IgD-negative memory B cell (primary cell): Measurements from ENCODE around the gene MIDN. TPM values are rescaled to one million over a fixed set of nuclear protein-coding genes. Genes with fewer than 3 reads are reported as not detected.
A peak's percentile ranks its signal among the peaks of the same experiment; 100 is the strongest.
"Not testable (repeated sequence)": the region's sequence is repeated elsewhere in the genome, so short reads cannot be mapped to it uniquely, and the experiment has no call there.

ENCODE experiments used
- H3K27ac Mint-ChIP-seq, 3 donors: one replicate each; pipeline ENCODE4 v1.8.0; 2020 to 2022; ENCODE audit warnings: mild to moderate bottlenecking in 3 of 3, mixed read lengths in 3 of 3, moderate library complexity in 1 of 3
- H3K27me3 Mint-ChIP-seq: one replicate; pipeline ENCODE4 v1.8.0; 2021; ENCODE audit warnings: mixed read lengths
- H3K36me3 Mint-ChIP-seq: one replicate; pipeline ENCODE4 v1.8.0; 2020; ENCODE audit warnings: mild to moderate bottlenecking, mixed read lengths
- H3K4me1 Mint-ChIP-seq, 3 donors: one replicate each; pipeline ENCODE4 v1.8.0; 2020 to 2022; ENCODE audit warnings: mixed read lengths in 3 of 3, mild to moderate bottlenecking in 1 of 3
- H3K4me3 Mint-ChIP-seq, 4 donors: one replicate each; pipeline ENCODE4 v1.8.0; 2020 to 2022; ENCODE audit warnings: mild to moderate bottlenecking in 4 of 4, mixed read lengths in 4 of 4, moderate library complexity in 3 of 4
- H3K9me3 Mint-ChIP-seq, 3 donors: one replicate each; pipeline ENCODE4 v1.8.0; 2020 to 2021; ENCODE audit warnings: mixed read lengths in 3 of 3, mild to moderate bottlenecking in 1 of 3
- polyA plus RNA-seq: library from polyadenylated mRNA; unstranded; fragments of 300-500 nt; fragmentation: Illumina TruSeq; gene quantifications from one replicate; pipeline ENCODE4 v1.2.3, GENCODE V29; 2021

Gene MIDN
- polyA plus RNA-seq, 1 donor from 2014 or later: 4.8 TPM

DNA sequence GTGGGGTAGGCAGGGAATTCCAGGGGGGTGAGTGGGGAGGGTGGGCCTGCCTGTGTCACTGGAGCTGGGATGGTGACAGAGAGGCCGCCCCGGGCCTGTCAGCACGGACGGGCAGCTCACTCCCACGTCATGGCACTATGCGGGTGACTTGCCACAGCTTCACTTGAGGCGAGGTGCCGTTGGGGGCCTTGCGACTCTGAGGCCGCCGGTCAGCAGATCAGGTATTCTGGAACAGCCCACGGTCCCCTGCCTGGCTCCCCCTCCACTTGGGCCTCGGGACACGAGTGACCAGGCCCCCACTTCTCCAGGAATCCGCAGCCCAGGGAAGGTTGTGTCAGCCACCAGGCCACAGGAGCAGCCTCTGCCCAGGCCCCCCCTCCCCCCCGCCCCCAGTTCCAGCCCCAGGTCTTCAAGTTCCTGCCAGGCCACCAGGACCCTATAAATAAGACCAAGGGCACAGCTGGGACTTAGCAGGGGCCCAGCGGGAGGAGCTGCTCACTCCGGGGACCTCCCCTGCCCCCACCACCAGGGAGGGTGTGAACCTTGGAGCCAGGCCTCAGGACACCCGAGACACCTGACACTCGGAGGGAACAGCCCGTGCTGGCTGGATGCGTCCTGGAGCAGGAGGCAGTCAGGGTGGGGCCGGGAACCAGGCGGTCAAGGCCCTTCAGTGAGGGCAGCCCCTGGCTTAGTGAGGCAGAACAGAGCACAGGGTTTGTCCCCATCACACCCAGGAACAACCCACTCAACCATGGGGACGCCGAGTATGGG, 2.7 kb upstream of the MIDN start:
- Mint-ChIP-seq H3K4me3 (peak overlapping the region in 1 of 4 donors; percentile 76), H3K27me3 (peaks cover 2% of the 10 kb centered on the region), H3K27ac (peak overlapping the region in 1 of 3 donors; percentile 89), H3K4me1 (peaks cover 8 to 17% (median 14%) of the 10 kb centered on the region in 3 donors), H3K36me3 (peaks cover 2% of the 10 kb centered on the region), H3K9me3 (no peaks in the 10 kb centered on the region)

DNA sequence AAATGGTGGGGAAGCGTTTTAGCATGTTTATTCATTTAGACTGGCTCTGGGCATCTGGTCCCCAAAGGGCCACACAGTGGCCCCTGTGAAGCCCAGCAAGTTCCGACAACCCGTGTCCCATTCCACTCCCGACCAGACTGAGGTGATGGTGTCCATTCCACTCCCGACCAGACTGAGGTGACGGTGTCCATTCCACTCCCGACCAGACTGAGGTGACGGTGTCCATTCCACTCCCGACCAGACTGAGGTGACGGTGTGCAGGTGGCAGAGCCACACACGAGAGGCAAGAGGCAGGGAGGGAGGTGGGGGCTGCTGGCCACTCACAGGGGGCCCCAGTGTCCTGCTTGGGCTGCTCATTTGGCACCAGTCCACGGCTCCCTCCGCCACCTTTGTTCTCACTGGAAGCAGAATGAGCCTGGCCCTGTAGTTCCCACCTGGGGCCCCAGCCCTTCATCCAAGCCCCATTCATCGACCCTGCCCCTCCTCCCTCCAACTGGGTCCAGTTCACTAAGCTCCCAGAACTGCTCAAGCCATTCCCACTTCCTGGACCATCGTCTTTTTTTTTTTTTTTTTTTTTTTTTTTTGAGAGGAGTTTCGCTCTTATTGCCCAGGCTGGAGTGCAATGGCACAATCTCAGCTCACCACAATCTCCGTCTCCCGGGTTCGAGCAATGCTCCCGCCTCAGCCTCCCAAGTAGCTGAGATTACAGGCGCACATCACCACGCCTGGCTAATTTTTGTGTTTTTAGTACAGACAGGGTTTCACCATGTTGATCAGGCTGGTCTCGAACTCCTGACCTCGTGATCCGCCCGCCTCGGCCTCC, 1.9 kb upstream of the MIDN start:
- H3K27ac Mint-ChIP-seq: peak overlapping the region in 2 of 3 donors; percentile 71 to 89
- H3K36me3 Mint-ChIP-seq, H3K9me3 Mint-ChIP-seq, H3K27me3 Mint-ChIP-seq: not testable (repeated sequence)
- H3K4me1 Mint-ChIP-seq: peaks cover 6 to 15% (median 12%) of the 10 kb centered on the region in 3 donors
- peak overlapping the region in 3 of 4 donors; percentile 17 to 76 (median 71) for H3K4me3 Mint-ChIP-seq

DNA sequence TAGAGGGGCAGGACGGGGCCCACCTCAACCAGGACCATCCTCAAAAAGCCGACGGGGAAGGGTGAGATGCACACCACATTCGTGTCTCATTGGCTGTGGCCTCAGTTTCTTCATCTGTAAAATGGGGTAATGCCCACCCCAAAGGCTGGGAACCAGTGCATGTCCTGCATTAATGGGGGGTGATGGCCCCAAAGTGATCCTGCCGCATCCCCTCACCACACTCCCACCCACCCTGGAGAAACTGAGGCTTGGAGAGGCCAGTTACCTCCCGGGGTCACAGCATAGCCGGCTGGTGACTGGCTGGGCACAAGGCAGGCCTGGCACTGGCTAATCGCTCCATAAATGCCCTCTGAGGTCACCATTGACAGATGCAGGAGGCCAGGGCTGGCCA, 640 bp upstream of the MIDN start:
- Mint-ChIP-seq H3K27me3 (no peaks in the 10 kb centered on the region), H3K36me3 (no peaks in the 10 kb centered on the region), H3K9me3 (no peaks in the 10 kb centered on the region), H3K4me3 (peak overlapping the region in 3 of 4 donors; percentile 30 to 88 (median 83)), H3K4me1 (peaks cover 4 to 13% (median 9%) of the 10 kb centered on the region in 3 donors), H3K27ac (peak overlapping the region in 2 of 3 donors; percentile 63 to 100)

DNA sequence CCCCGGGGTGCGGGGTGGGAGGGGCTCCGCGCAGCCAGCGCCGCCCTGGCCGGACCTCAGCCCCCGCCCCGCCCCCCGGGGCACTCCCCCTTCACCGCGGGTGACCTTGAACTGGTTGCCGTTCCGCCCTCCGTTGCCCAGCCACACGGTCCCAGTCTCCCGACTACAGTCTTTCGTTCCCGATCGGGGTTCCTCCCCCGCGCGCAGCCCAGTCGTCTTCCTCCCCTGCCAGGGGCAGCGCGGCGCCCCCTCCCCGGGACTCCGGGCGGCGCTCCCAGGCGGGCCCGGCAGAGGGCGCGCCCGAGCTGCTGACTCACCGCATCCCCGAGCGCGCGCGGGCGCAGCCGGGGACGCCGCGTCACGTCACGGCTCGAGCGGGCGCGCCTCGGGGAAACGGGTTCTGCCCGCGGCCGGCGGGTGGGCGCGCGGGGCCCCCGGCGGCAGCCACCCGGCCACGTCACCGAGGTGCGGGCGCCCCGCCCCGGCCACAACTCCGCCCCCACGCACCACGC, 459 bp downstream of the MIDN start:
- peak overlapping the region; percentile 57 to 100 (median 78) for H3K27ac Mint-ChIP-seq
- peak overlapping the region; percentile 80 to 88 (median 85) for H3K4me3 Mint-ChIP-seq
- H3K36me3 Mint-ChIP-seq: no peaks in the 10 kb centered on the region
- H3K9me3 Mint-ChIP-seq: no peaks in the 10 kb centered on the region
- no peaks in the 10 kb centered on the region for H3K27me3 Mint-ChIP-seq
- H3K4me1 Mint-ChIP-seq: peaks cover 4 to 10% (median 9%) of the 10 kb centered on the region in 3 donors

DNA sequence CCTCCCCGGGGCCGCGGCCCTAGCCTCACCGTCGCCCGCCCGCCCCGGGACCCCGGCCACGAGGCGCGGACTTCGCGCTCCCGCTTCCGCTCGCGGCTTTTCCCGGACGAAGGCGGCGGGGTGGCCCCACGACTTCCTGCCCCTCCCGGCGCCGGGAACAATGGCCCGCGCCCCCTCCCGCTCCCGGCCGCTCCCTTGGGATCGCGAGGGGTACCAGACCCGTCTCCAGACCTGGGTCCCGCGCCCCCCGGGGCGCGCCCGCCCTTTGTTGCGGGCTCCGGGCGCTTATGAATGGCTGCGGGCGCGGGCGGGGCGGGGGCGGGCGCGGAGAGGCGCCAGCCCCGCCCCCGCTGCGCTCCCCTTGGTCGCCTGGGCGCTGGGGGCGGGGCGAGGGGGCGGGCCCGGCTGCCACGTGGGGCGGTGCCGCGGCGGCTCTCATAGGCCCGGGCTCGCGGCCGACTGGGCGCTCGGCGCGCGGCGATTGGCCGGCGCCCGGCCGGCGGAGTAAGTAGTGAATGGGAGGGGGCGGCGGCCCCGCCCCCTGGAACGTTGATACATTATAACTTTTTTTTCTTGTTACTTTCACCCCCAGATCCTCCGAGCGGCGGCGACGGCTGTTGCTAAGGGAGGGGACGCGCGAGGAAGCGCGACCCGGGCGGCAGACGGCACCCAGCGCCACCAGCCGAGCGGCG, 1.1 kb downstream of the MIDN start:
- Mint-ChIP-seq H3K36me3 (no peaks in the 10 kb centered on the region), H3K27ac (peak overlapping the region; percentile 94 to 100 (median 94)), H3K27me3 (no peaks in the 10 kb centered on the region), H3K4me1 (peaks cover 4 to 10% (median 8%) of the 10 kb centered on the region in 3 donors), H3K4me3 (peak overlapping the region; percentile 85 to 99 (median 94)), H3K9me3 (no peaks in the 10 kb centered on the region)

DNA sequence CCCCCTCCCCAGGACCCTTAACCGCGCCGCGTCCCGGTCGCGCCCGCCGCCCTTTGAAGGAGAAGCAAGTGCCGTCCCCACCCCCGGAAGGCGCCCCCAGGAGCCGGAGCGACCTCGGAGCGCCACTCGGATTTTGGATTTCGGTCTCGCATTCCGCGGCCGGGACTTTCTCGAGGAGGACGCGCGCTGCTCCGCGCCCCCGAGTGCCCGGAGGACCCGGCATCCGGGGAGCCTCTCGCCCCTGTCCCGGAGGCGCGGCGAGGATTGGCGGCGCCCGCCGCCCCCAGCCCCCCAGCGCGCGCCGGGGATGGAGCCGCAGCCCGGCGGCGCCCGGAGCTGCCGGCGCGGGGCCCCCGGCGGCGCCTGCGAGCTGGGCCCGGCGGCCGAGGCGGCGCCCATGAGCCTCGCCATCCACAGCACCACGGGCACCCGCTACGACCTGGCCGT, 1.6 kb downstream of the MIDN start:
- no peaks in the 10 kb centered on the region for H3K9me3 Mint-ChIP-seq
- H3K36me3 Mint-ChIP-seq: peaks cover 1% of the 10 kb centered on the region
- H3K27me3 Mint-ChIP-seq: no peaks in the 10 kb centered on the region
- peak overlapping the region; percentile 85 to 99 (median 94) for H3K4me3 Mint-ChIP-seq
- H3K27ac Mint-ChIP-seq: peak overlapping the region; percentile 94 to 100 (median 94)
- peaks cover 5 to 8% (median 5%) of the 10 kb centered on the region in 3 donors for H3K4me1 Mint-ChIP-seq

DNA sequence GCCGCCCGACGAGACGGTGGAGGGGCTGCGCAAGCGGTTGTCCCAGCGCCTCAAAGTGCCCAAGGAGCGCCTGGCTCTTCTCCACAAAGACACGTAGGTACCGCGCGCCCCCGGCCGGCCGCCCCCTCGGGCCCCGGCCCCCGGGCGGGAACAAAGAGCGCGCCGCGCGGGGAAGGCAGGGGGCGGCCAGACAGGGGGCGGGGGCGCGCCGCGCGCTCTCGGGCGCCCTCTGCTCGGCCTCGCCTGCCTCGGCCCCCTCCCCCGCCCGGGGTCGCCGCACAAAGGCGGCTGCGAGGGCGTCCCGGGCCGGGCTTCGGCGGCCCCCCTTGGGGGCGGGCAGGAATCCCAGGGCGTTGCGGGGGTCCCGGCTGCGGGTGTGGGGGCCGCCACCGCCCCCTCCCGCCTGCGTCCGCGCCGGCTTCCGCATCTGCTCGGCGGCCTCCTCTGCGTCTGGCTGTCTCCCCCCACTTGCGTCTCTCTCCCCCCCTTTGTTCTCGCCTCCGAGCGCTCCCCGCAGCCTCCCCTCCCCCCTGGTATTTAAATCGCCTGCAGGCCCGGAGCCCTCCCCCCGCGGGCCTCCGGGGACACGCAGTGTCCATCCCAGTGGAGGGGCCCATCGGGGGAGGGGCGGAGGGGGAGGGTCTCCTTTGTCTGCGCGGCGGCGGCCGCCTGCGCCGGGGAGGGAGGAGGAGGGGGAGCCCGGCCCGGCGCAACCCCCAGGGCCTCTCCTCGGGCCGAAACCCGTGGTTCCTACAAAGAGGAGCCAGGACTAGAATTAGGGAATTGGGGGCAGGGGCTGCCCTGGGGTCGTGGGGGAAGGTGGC, 2.3 kb downstream of the MIDN start:
- peaks cover 1% of the 10 kb centered on the region for H3K36me3 Mint-ChIP-seq
- H3K27ac Mint-ChIP-seq: peak overlapping the region in 2 of 3 donors; percentile 96 to 99
- H3K9me3 Mint-ChIP-seq: no peaks in the 10 kb centered on the region
- H3K4me1 Mint-ChIP-seq: peaks cover 5 to 8% (median 5%) of the 10 kb centered on the region in 3 donors
- no peaks in the 10 kb centered on the region for H3K27me3 Mint-ChIP-seq
- H3K4me3 Mint-ChIP-seq: peak overlapping the region; percentile 86 to 96 (median 94)

DNA sequence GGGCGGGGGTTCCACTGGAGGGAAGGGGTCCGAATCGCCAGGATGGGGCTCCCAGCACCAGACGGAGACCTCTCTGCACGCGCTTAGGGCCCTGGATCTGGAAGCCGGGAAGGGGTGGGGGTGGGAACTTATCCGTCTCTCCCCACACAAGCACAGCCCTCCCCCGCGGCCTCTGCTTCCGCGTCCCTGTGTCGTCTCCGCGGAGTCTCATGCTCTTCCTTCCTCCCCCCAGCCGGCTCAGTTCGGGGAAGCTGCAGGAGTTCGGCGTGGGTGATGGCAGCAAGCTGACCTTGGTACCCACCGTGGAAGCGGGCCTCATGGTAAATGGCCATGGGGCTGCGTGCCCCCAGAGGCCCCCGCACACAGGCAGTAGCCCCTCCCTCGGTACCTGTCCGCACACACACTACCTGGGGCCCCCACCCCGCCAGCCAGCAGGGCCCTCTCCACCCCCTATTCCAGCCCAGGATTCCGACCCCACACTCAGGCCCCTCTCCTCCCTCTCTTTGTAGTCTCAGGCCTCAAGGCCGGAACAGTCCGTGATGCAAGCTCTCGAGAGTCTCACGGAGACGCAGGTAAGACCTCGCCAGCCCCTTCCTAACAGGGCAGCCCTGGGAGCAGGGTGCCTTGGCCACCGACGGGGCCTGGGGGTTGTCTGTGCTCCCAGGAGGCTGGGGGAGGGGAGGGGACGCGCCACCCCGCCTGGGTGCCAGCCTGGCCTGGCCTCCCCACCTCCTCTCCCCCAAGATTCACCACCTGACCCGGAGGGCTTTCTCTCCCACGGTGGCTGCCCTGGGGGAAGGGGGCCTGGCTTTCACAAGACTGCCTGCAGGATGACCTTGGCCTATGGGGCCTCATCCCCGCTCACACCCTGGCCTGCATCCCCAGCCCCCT, 3.2 kb downstream of the MIDN start:
- Mint-ChIP-seq H3K4me3 (peak overlapping the region; percentile 86 to 96 (median 94)), H3K27ac (peak overlapping the region; percentile 92 to 99 (median 96)), H3K27me3 (no peaks in the 10 kb centered on the region), H3K4me1 (peaks cover 3 to 5% (median 4%) of the 10 kb centered on the region in 3 donors), H3K9me3 (no peaks in the 10 kb centered on the region), H3K36me3 (peaks cover 1% of the 10 kb centered on the region)

DNA sequence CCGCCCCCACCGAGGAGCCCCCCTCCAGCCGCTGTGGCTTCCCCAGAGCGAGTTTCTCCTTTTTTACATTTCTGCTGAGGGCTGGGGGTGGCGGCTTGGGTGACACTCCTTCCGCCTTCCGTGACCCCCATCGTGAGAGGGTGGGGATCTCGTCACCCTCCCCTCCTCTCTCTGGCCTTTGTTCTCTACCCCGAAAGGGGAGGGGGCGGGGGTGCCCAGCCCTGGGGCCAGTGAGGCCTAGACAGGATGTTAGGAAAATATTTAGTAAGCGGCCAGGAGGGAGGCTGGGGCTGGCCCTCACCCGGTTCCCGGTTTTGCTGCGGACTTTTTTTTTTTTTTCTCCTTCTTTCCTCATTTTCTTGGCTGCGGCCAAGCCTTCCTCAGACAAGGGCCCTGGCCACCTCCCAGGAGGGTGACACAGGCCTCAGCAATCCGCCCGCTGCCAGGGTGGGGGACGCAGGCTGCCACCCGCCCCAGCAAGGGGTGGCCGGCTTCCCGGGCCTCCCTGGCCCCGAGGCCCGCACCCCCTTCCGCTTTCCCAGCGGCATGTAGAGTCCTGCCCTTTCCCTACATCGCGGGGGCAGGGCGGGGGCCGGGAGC, 3.9 kb downstream of the MIDN start:
- H3K27me3 Mint-ChIP-seq: no peaks in the 10 kb centered on the region
- H3K36me3 Mint-ChIP-seq: peaks cover 1% of the 10 kb centered on the region
- peaks cover 4 to 5% (median 4%) of the 10 kb centered on the region in 3 donors for H3K4me1 Mint-ChIP-seq
- H3K27ac Mint-ChIP-seq: peak overlapping the region; percentile 78 to 99 (median 96)
- H3K4me3 Mint-ChIP-seq: peak overlapping the region; percentile 86 to 96 (median 94)
- H3K9me3 Mint-ChIP-seq: no peaks in the 10 kb centered on the region

DNA sequence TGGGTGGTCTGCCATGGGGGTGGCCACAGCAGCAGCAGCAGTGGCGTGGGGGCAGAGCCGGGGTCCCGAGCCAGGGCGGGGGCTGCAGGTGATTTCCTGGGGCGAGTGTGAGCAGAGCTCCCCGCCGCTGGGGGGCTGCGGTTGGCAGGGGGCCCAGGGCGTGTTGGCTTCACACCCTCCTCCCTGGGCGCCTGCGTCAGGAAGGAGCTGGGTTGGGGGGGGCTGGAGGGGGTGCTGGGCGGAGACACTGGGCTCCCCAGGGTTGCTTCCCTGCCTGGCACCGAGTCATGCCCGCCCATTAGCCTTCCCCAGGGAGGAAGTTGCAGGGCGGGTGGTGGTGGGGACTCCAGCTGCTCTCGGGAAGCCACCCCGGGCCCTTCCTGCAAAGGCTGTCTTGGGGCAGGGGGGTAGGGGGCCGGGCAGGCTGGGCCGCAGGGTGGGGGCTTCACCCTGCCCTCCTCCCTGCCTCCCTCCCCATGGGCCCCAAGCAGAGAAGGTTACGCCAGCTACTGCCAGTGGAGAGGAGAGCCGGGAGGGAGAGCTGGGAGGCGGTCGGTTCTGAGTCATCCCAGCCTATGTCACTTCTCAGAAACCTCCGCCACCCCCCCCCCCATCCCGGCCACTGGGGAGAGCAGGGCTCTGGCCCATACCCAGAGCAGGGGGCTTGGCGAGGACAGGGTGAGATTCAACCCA, 4.6 kb downstream of the MIDN start:
- Mint-ChIP-seq H3K36me3 (peaks cover 4% of the 10 kb centered on the region), H3K27ac (peak overlapping the region in 2 of 3 donors; percentile 96 to 99), H3K27me3 (no peaks in the 10 kb centered on the region), H3K4me3 (peak overlapping the region; percentile 65 to 94 (median 79)), H3K9me3 (no peaks in the 10 kb centered on the region), H3K4me1 (peaks cover 9 to 11% (median 9%) of the 10 kb centered on the region in 3 donors)

DNA sequence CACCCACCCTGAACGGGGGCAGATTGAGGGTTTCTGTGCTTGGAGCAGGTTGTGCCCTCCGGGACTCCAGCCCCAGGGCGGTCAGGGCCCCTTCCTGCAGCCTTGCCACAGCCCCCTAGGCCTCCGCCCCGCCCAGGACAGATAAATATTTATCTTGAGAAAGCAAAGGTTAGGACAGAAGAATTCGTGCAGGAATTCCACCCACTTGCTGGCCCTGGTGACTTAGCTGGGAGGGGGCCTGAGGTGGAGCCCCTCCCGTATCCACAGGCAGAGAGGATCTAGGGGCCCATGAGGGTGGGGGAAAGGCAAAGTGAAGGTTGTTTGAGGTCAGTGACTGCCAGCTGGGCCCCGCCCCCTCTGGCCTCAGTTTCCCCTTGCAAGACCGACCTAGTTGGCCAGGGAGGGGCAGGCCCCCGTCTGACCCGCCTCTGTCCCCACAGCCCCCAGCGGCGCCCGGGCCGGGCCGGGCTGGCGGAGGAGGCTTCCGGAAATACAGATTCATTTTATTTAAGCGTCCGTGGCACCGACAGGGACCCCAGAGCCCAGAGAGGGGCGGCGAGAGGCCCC, 5.2 kb downstream of the MIDN start:
- Mint-ChIP-seq H3K4me1 (peaks cover 10 to 18% (median 14%) of the 10 kb centered on the region in 3 donors), H3K36me3 (peaks cover 4% of the 10 kb centered on the region), H3K4me3 (peak overlapping the region; percentile 67 to 94 (median 84)), H3K27me3 (no peaks in the 10 kb centered on the region), H3K9me3 (no peaks in the 10 kb centered on the region), H3K27ac (peak overlapping the region in 2 of 3 donors; percentile 96 to 99)

DNA sequence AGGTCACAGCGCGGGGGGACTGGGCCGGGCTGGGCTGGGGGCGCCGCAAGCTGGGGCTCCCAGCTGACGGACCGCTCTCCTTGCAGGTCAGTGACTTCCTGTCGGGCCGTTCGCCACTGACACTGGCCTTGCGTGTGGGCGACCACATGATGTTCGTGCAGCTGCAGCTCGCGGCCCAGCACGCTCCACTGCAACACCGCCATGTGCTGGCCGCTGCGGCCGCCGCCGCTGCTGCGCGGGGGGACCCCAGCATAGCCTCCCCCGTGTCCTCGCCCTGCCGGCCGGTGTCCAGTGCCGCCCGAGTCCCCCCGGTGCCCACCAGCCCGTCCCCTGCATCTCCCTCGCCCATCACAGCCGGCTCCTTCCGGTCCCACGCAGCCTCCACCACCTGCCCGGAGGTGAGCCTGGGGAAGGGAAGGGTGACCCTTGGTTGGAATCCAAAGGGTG, 5.7 kb downstream of the MIDN start:
- peaks cover 4% of the 10 kb centered on the region for H3K36me3 Mint-ChIP-seq
- peak overlapping the region in 1 of 3 donors; percentile 99 for H3K27ac Mint-ChIP-seq
- no peaks in the 10 kb centered on the region for H3K9me3 Mint-ChIP-seq
- peak overlapping the region in 1 of 4 donors; percentile 80 for H3K4me3 Mint-ChIP-seq
- no peaks in the 10 kb centered on the region for H3K27me3 Mint-ChIP-seq
- peaks cover 12 to 23% (median 16%) of the 10 kb centered on the region in 3 donors for H3K4me1 Mint-ChIP-seq
